ENCODE measurements around the gene ARHGEF9. TPM values are rescaled to one million over a fixed set of nuclear protein-coding genes. Genes with fewer than 3 reads are reported as not detected.
A peak's percentile ranks its signal among the peaks of the same experiment; 100 is the strongest.
"Not testable (repeated sequence)": the region's sequence is repeated elsewhere in the genome, so short reads cannot be mapped to it uniquely, and the experiment has no call there.

ARHGEF9 gene
- total RNA-seq, 4 donors from 2014 or later: 7.2 to 25.2 (median 12.0) TPM

DNA sequence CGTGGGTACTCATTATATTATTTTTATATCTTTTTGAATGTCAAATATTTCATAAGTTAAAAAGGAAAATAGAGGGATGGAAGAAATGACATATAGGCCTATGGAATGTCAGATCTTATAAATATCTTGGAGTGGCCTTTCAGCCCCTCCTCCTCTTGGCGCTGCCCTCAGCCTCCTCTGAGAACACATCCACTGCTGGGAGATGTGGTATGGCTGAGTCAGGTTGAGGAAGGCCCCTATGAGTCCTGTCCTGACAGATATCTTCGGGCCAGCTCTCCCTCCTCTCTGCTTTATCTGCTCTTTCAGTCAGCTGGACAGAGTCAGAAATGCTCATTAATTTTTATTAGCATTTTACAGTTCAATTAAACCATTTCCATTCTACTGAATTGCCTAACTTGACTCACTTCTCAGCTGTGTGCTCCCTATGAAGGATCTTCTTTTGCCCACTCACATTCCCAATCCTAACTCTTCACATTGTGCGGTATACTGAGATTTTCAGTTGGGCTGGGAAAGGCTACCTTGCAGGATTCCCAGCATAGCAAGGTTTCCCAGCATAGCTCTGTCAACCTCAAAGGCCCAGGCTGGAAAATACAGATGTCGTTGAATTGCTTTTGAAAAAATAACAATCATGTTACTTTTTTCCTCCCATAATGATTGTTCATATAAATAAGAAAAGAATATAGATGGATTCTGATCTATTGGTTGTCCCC, 128.0 kb downstream of the ARHGEF9 start:
- intact Hi-C loops (cut with DNase I): no loop called here

DNA sequence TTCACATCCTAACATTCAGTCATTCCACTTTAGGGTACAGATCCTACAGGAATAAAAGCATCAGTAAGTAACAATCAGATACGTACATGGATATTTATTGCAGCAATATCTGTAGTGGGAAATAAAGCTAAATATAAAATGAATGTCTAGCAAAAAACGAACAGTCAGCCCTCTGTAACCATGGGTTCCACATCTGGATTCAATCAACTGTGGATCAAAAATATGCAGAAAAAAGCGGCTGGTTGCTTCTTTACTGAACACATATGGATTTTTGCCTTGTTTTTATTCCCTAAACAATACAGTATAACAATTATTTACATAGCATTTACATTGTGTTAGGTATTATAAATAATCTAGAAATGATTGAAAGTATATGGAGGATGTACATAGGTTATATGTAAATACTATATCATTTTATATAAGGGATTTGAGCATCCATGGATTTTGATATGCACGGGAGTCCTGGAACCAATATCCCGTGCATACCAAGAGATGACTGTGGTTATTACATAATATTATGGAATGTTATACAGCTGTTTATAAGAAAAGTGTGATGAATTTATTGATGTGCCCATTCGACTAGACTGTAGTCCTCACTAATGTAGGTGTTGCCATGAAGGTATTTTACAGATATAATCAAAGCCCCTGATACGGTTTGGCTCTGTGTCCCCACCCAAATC, 132.8 kb downstream of the ARHGEF9 start:
- TF ChIP-seq, protein P1, sequence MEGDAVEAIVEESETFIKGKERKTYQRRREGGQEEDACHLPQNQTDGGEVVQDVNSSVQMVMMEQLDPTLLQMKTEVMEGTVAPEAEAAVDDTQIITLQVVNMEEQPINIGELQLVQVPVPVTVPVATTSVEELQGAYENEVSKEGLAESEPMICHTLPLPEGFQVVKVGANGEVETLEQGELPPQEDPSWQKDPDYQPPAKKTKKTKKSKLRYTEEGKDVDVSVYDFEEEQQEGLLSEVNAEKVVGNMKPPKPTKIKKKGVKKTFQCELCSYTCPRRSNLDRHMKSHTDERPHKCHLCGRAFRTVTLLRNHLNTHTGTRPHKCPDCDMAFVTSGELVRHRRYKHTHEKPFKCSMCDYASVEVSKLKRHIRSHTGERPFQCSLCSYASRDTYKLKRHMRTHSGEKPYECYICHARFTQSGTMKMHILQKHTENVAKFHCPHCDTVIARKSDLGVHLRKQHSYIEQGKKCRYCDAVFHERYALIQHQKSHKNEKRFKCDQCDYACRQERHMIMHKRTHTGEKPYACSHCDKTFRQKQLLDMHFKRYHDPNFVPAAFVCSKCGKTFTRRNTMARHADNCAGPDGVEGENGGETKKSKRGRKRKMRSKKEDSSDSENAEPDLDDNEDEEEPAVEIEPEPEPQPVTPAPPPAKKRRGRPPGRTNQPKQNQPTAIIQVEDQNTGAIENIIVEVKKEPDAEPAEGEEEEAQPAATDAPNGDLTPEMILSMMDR (IDR thresholded peaks at IDR 0.05): no peak
- Histone ChIP-seq H3K27me3 (no peaks in the 10 kb centered on the region), H3K27ac (no peak overlapping the region), H3K9me3 (no peaks in the 10 kb centered on the region), H3K4me1 (no peaks in the 10 kb centered on the region), H3K36me3 (peaks cover 0 to 29% (median 0%) of the 10 kb centered on the region in 3 donors), H3K4me3 (no peak overlapping the region)
- DNase-seq: no peak
- intact Hi-C loops (cut with DNase I): no loop called here
- 56 to 95% methylated on average over 5 to 7 of the region's 7 CpGs for WGBS, 2 donors

More for the DNA sequence above, 128.0 kb downstream of the ARHGEF9 start:
- Histone ChIP-seq H3K9me3 (no peaks in the 10 kb centered on the region), H3K27me3 (peaks cover 0 to 2% (median 0%) of the 10 kb centered on the region in 4 donors), H3K27ac (peak overlapping the region in 2 of 4 donors; percentile 38 to 60), H3K4me3 (no peak overlapping the region), H3K36me3 (peaks cover 0 to 34% (median 0%) of the 10 kb centered on the region in 3 donors), H3K4me1 (no peaks in the 10 kb centered on the region)
- no peak for DNase-seq
- 65 to 76% methylated on average over 4 to 5 of the region's 5 CpGs for WGBS, 2 donors
- no peak for TF ChIP-seq POLR2A (IDR thresholded peaks at IDR 0.05)
- TF ChIP-seq, protein P1 (IDR thresholded peaks at IDR 0.05): no peak

DNA sequence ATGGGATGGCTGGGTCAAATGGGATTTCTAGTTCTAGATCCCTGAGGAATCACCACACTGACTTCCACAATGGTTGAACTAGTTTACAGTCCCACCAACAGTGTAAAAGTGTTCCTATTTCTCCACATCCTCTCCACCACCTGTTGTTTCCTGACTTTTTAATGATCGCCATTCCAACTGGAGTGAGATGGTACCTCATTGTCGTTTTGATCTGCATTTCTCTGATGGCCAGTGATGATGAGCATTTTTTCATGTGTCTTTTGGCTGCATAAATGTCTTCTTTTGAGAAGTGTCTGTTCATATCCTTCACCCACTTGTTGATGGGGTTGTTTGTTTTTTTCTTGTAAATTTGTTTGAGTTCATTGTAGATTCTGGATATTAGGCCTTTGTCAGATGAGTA, 139.3 kb downstream of the ARHGEF9 start:
- H3K27ac ChIP-seq; intact Hi-C loops (cut with DNase I); H3K4me3 ChIP-seq; H3K27me3 ChIP-seq; DNase-seq; H3K9me3 ChIP-seq; H3K4me1 ChIP-seq: not testable (repeated sequence)
- H3K36me3 ChIP-seq: peaks cover 0 to 18% (median 0%) of the 10 kb centered on the region in 3 donors
- 92% methylated on average over 2 of the region's 2 CpGs; no CpG with 5 or more reads in 1 of the 2 donors for WGBS, 2 donors

DNA sequence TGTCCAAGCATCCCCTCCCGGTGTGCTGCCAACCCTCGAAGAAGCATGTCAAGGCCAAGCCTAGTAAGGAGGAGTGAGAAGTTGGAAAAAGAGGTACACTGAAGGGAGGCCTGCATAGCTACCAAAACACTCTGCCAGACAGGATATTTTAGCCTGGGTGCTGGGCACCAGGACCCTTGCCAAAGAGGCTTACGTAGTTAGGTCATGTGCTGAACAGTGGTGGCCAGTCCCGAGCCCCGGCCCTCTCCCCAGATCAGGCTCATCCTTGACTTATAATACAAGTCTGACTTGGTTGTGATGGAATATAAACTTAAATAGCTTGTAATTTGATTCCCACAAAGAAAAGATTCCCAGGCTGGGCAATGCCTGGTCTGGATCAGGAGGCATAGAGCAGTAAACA, 149.3 kb downstream of the ARHGEF9 start:
- no peaks in the 10 kb centered on the region for H3K4me1 ChIP-seq
- H3K9me3 ChIP-seq: peaks cover 0 to 9% (median 8%) of the 10 kb centered on the region in 3 donors
- 83 to 85% methylated on average over 1 to 5 of the region's 5 CpGs for WGBS, 2 donors
- intact Hi-C loops (cut with DNase I): no loop called here
- TF ChIP-seq, protein P1 (IDR thresholded peaks at IDR 0.05): no peak
- TF ChIP-seq POLR2A (IDR thresholded peaks at IDR 0.05): no peak
- DNase-seq: no peak
- peaks cover 0 to 54% (median 0%) of the 10 kb centered on the region in 3 donors for H3K36me3 ChIP-seq
- no peak overlapping the region for H3K4me3 ChIP-seq
- H3K27me3 ChIP-seq: no peaks in the 10 kb centered on the region
- no peak overlapping the region for H3K27ac ChIP-seq

DNA sequence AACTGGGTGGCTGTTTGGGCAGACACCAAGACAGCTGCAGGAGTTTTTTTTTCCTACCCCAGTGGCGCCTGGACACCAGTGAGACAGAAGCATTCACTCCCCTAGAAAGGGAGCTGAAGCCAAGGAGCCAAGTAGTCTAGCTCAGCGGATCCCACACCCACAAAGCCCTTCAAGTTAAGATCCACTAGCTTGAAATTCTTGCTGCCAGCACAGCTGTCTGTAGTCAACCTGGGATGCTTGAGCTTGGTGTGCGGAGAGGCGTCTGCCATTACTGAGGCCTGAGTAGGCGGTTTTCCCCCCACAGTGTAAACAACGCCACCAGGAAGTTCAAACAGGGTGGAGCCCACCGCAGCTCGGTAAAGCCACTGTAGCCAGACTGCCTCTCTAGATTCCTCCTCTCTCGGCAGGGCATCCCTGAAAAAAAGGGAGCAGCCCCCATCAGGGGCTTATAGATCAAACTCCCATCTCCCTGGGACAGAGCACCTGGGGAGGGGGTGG, 171.4 kb downstream of the ARHGEF9 start:
- no peak for TF ChIP-seq POLR2A (IDR thresholded peaks at IDR 0.05)
- TF ChIP-seq, protein P1 (IDR thresholded peaks at IDR 0.05): no peak
- Histone ChIP-seq H3K9me3 (no peaks in the 10 kb centered on the region), H3K27ac (no peak overlapping the region), H3K27me3 (no peaks in the 10 kb centered on the region), H3K4me3 (no peak overlapping the region), H3K4me1 (no peaks in the 10 kb centered on the region), H3K36me3 (no peaks in the 10 kb centered on the region)
- no peak for DNase-seq
- no CpG with 5 or more reads among the region's 9 CpGs for WGBS, 2 donors
- intact Hi-C loops (cut with DNase I): no loop called here
